ENCODE results near the gene TSPAN18. TPM values are rescaled to one million over a fixed set of nuclear protein-coding genes. Genes with fewer than 3 reads are reported as not detected.

TSPAN18 gene
- total RNA-seq, 1 experiment from 2014 or later, result 0.77 TPM

GRCh38 chr11:44692460-44692859, 34.3 kb upstream of the TSPAN18 start:
- H3K27ac Mint-ChIP-seq (ENCODE audit: low read depth, unreplicated experiment), result no peak overlapping the region
- H3K4me3 Mint-ChIP-seq (ENCODE audit: unreplicated experiment), result no peak overlapping the region
- H3K4me1 Mint-ChIP-seq (ENCODE audit: insufficient read depth, unreplicated experiment), result no peaks in the 10 kb centered on the region
- H3K36me3 Mint-ChIP-seq (ENCODE audit: insufficient read depth, unreplicated experiment), result no peaks in the 10 kb centered on the region
- H3K9me3 Mint-ChIP-seq (ENCODE audit: unreplicated experiment), result no peaks in the 10 kb centered on the region
- peaks cover 17% of the 10 kb centered on the region for H3K27me3 Mint-ChIP-seq (ENCODE audit: insufficient read depth, unreplicated experiment)
- no peak for DNase-seq (ENCODE audit: unreplicated experiment)
- ChIA-PET CTCF (interaction anchor here (0.9 kb wide), 1 partner anchor 11 kb away, joined by 3 read pairs; no protein-coding TSS in a partner anchor), POLR2A (no interaction called here)
- TF ChIP-seq CTCF (IDR thresholded peaks at IDR 0.05; ENCODE audit: unreplicated experiment), result no peak
- no TSS peak for BruUV-seq (replicated peaks)
- intact Hi-C loops (cut with micrococcal nuclease), result no loop called here

GRCh38 chr11:44693654-44694119, 33.1 kb upstream of the TSPAN18 start:
- no TSS peak for BruUV-seq (replicated peaks)
- Mint-ChIP-seq H3K27me3 (ENCODE audit: insufficient read depth, unreplicated experiment) (peaks cover 4% of the 10 kb centered on the region), H3K36me3 (ENCODE audit: insufficient read depth, unreplicated experiment) (no peaks in the 10 kb centered on the region), H3K4me3 (ENCODE audit: unreplicated experiment) (no peak overlapping the region), H3K4me1 (ENCODE audit: insufficient read depth, unreplicated experiment) (no peaks in the 10 kb centered on the region), H3K27ac (ENCODE audit: low read depth, unreplicated experiment) (no peak overlapping the region), H3K9me3 (ENCODE audit: unreplicated experiment) (no peaks in the 10 kb centered on the region)
- CTCF ChIA-PET, result interaction anchor here (0.6 to 0.9 kb wide), 3 partner anchors 12 to 233 kb away, joined by 3 read pairs; no protein-coding TSS in a partner anchor
- POLR2A ChIA-PET, result no interaction called here
- intact Hi-C loops (cut with micrococcal nuclease), result no loop called here
- no peak for DNase-seq (ENCODE audit: unreplicated experiment)
- TF ChIP-seq CTCF (IDR thresholded peaks at IDR 0.05; ENCODE audit: unreplicated experiment), result no peak

- TF ChIP-seq CTCF (IDR thresholded peaks at IDR 0.05; ENCODE audit: unreplicated experiment), result no peak
- ChIA-PET POLR2A (no interaction called here), CTCF (no interaction called here)
- no peaks in the 10 kb centered on the region for H3K4me1 Mint-ChIP-seq (ENCODE audit: insufficient read depth, unreplicated experiment)
- peaks cover 7% of the 10 kb centered on the region for H3K27me3 Mint-ChIP-seq (ENCODE audit: insufficient read depth, unreplicated experiment)
- no peak overlapping the region for H3K4me3 Mint-ChIP-seq (ENCODE audit: unreplicated experiment)
- no TSS peak for BruUV-seq (replicated peaks)
- H3K27ac Mint-ChIP-seq (ENCODE audit: low read depth, unreplicated experiment), result no peak overlapping the region
- H3K9me3 Mint-ChIP-seq (ENCODE audit: unreplicated experiment), result no peaks in the 10 kb centered on the region
- intact Hi-C loops (cut with micrococcal nuclease), result no loop called here
- DNase-seq (ENCODE audit: unreplicated experiment), result no peak
- H3K36me3 Mint-ChIP-seq (ENCODE audit: insufficient read depth, unreplicated experiment), result no peaks in the 10 kb centered on the region
These were observed 32.3 kb upstream of the TSPAN18 start for GRCh38 chr11:44694443-44694842.

- H3K27me3 Mint-ChIP-seq (ENCODE audit: insufficient read depth, unreplicated experiment), result peaks cover 16% of the 10 kb centered on the region
- H3K4me1 Mint-ChIP-seq (ENCODE audit: insufficient read depth, unreplicated experiment), result no peaks in the 10 kb centered on the region
- no peak for TF ChIP-seq CTCF (IDR thresholded peaks at IDR 0.05; ENCODE audit: unreplicated experiment)
- intact Hi-C loops (cut with micrococcal nuclease), result no loop called here
- H3K27ac Mint-ChIP-seq (ENCODE audit: low read depth, unreplicated experiment), result no peak overlapping the region
- no peak overlapping the region for H3K4me3 Mint-ChIP-seq (ENCODE audit: unreplicated experiment)
- ChIA-PET CTCF (interaction anchor here (0.7 to 1.0 kb wide), 2 partner anchors 44 to 216 kb away, joined by 3 read pairs; no protein-coding TSS in a partner anchor), POLR2A (no interaction called here)
- H3K9me3 Mint-ChIP-seq (ENCODE audit: unreplicated experiment), result no peaks in the 10 kb centered on the region
- H3K36me3 Mint-ChIP-seq (ENCODE audit: insufficient read depth, unreplicated experiment), result no peaks in the 10 kb centered on the region
- no peak for DNase-seq (ENCODE audit: unreplicated experiment)
- no TSS peak for BruUV-seq (replicated peaks)
These were observed 31.5 kb upstream of the TSPAN18 start for GRCh38 chr11:44695169-44695833.

All from MCF 10A (cell line).